ENCODE measurements around the gene SPATA6L. TPM values are rescaled to one million over a fixed set of nuclear protein-coding genes. Genes with fewer than 3 reads are reported as not detected.

Gene SPATA6L
- total and polyA plus RNA-seq, 2 of the 4 experiments (the other 2 are of a cell fraction): 0.18 to 0.84 TPM

GRCh38 chr9:4701526-4701925 is 35.2 kb upstream of the SPATA6L start:
- Histone ChIP-seq H3K23ac (ENCODE audit: low read depth, low read length) (no peak overlapping the region), H3K18ac (ENCODE audit: low read depth, low read length) (no peak overlapping the region), H3K56ac (ENCODE audit: extremely low read depth, insufficient read depth, low read length) (no peak overlapping the region), H2BK20ac (ENCODE audit: low read depth, low read length) (no peak overlapping the region), H3K36me3 (ENCODE audit: control insufficient read depth, insufficient read depth, low read length) (peaks cover 7% of the 10 kb centered on the region), H4K8ac (ENCODE audit: low read depth in 2 of 2, low read length in 2 of 2) (no peak overlapping the region), H3K14ac (replicated peaks; ENCODE audit: low read depth, low read length) (no peak overlapping the region), H3K4me3 (ENCODE audit: insufficient read depth, low read depth, low read length) (no peak overlapping the region), H4K20me1 (ENCODE audit: insufficient read depth, low read length) (0 out of 2 replicates have a peak, but pooled peaks cover 3% of the 10 kb centered on the region), H3K4ac (ENCODE audit: low read depth, low read length) (no peak overlapping the region), H3K27me3 (ENCODE audit: control insufficient read depth, insufficient read depth, low read length) (no peaks in the 10 kb centered on the region), H3K9ac (ENCODE audit: low read depth, low read length) (no peak overlapping the region), H2AK9ac (replicated peaks; ENCODE audit: low read depth, low read length, poor library complexity) (no peak overlapping the region), H2BK120ac (ENCODE audit: low read depth, low read length) (no peak overlapping the region), H3K9me3 (ENCODE audit: control insufficient read depth, insufficient read depth, low read length) (no peaks in the 10 kb centered on the region), H3K4me2 (ENCODE audit: low read depth, low read length) (no peak overlapping the region), H2AK5ac (ENCODE audit: low read depth, low read length) (no peak overlapping the region), H3K79me1 (ENCODE audit: low read depth in 1 of 2, low read length in 2 of 2) (peaks cover 2 to 5% of the 10 kb centered on the region in 2 experiments; a peak in 2 of 4 replicates), H2BK15ac (ENCODE audit: low read depth, low read length) (no peak overlapping the region), H4K5ac (ENCODE audit: low read depth, low read length) (no peak overlapping the region), H3K4me1 (ENCODE audit: control insufficient read depth, insufficient read depth, low read length) (peaks cover 3% of the 10 kb centered on the region; the same call in 1 of the 2 replicates), H3K27ac (ENCODE audit: insufficient read depth, low read length) (no peak overlapping the region), H4K91ac (ENCODE audit: insufficient read depth, low read depth, low read length) (no peak overlapping the region), H3K9me1 (ENCODE audit: insufficient read depth, low read length) (no peaks in the 10 kb centered on the region), H2AFZ (replicated peaks; ENCODE audit: low read length, poor library complexity) (no peak overlapping the region), H2BK5ac (ENCODE audit: low read depth, low read length, poor library complexity, severe bottlenecking) (no peak overlapping the region)
- intact Hi-C loops (cut with micrococcal nuclease): no loop called here
- TF ChIP-seq MAZ (IDR thresholded peaks at IDR 0.05; ENCODE audit: borderline replicate concordance, low read depth, low read length): no peak
- TF ChIP-seq BHLHE40 (IDR thresholded peaks at IDR 0.05; ENCODE audit: low read depth, low read length): no peak
- TF ChIP-seq CHD1 (IDR thresholded peaks at IDR 0.05; ENCODE audit: low read depth, low read length): no peak
- TF ChIP-seq, protein P1, sequence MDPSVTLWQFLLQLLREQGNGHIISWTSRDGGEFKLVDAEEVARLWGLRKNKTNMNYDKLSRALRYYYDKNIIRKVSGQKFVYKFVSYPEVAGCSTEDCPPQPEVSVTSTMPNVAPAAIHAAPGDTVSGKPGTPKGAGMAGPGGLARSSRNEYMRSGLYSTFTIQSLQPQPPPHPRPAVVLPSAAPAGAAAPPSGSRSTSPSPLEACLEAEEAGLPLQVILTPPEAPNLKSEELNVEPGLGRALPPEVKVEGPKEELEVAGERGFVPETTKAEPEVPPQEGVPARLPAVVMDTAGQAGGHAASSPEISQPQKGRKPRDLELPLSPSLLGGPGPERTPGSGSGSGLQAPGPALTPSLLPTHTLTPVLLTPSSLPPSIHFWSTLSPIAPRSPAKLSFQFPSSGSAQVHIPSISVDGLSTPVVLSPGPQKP (IDR thresholded peaks at IDR 0.05; ENCODE audit: borderline replicate concordance, low read depth, low read length): no peak
- no peak for TF ChIP-seq RAD21 (IDR thresholded peaks at IDR 0.05; ENCODE audit: low read length)
- no peak for TF ChIP-seq MAFK (IDR thresholded peaks at IDR 0.05; ENCODE audit: low read depth, low read length)
- TF ChIP-seq, protein P2, sequence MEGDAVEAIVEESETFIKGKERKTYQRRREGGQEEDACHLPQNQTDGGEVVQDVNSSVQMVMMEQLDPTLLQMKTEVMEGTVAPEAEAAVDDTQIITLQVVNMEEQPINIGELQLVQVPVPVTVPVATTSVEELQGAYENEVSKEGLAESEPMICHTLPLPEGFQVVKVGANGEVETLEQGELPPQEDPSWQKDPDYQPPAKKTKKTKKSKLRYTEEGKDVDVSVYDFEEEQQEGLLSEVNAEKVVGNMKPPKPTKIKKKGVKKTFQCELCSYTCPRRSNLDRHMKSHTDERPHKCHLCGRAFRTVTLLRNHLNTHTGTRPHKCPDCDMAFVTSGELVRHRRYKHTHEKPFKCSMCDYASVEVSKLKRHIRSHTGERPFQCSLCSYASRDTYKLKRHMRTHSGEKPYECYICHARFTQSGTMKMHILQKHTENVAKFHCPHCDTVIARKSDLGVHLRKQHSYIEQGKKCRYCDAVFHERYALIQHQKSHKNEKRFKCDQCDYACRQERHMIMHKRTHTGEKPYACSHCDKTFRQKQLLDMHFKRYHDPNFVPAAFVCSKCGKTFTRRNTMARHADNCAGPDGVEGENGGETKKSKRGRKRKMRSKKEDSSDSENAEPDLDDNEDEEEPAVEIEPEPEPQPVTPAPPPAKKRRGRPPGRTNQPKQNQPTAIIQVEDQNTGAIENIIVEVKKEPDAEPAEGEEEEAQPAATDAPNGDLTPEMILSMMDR (conservative IDR thresholded peaks at IDR 0.05; ENCODE audit: low read depth, low read length): no peak
- no peak for TF ChIP-seq RCOR1 (IDR thresholded peaks at IDR 0.05; ENCODE audit: insufficient replicate concordance, low read length)
- no peak for TF ChIP-seq POLR2A (IDR thresholded peaks at IDR 0.05; ENCODE audit: low read depth, low read length)
- no peak for TF ChIP-seq MXI1 (IDR thresholded peaks at IDR 0.05; ENCODE audit: borderline replicate concordance, low read depth, low read length)
- DNase-seq: no peak
- dilution Hi-C loops (cut with HindIII; ENCODE audit: low sequenced_read_pairs, unreplicated experiment): no loop called here
- ChIA-PET POLR2A (ENCODE audit: unreplicated experiment) (no interaction called here), CTCF (no interaction called here)
- BruUV-seq (replicated peaks): no TSS peak
- in situ Hi-C loops (cut with MboI; ENCODE audit: low sequenced_read_pairs): no loop called here
- WGBS, 2 experiments (ENCODE audit: extremely low coverage in 2 of 2, insufficient read length in 1 of 2): no CpG with 5 or more reads among the region's 1 CpG
- no peak for ATAC-seq (ENCODE audit: low read depth)
